HUES64 (cell line): ENCODE results near the gene PPTC7.
"Not testable (repeated sequence)": the region's sequence is repeated elsewhere in the genome, so short reads cannot be mapped to it uniquely, and the experiment has no call there.

ENCODE experiments used
- H3K27ac ChIP-seq: 2 replicates; pipeline ENCODE4 v1.7.0; 2013; ENCODE audit warnings: low read depth, low read length, inconsistent platforms
- H3K27me3 ChIP-seq: 2 replicates; pipeline ENCODE4 v1.6.1; 2013; ENCODE audit warnings: mild to moderate bottlenecking, low read length; ENCODE audit not compliant: insufficient read depth
- H3K36me3 ChIP-seq: 2 replicates; pipeline ENCODE4 v1.6.1; 2013; ENCODE audit warnings: mild to moderate bottlenecking, low read length; ENCODE audit not compliant: insufficient read depth
- H3K4me1 ChIP-seq: 2 replicates; pipeline ENCODE4 v1.6.1; 2013; ENCODE audit warnings: mild to moderate bottlenecking, low read length, moderate library complexity; ENCODE audit not compliant: insufficient read depth
- H3K4me3 ChIP-seq: 2 replicates; pipeline ENCODE4 v1.5.1; 2013; ENCODE audit warnings: mild to moderate bottlenecking, low read length, moderate library complexity
- H3K9ac ChIP-seq: 2 replicates; pipeline ENCODE4 v1.6.1; 2013; ENCODE audit warnings: mild to moderate bottlenecking, low read depth, low read length
- H3K9me3 ChIP-seq: 2 replicates; pipeline ENCODE4 v1.6.1; 2013; ENCODE audit warnings: low read depth, low read length; ENCODE audit not compliant: insufficient read depth
- WGBS: fragments of 150-250, 120-280 bp; methylation state at CpG from one replicate; pipeline ENCODE4 v1.1.7; 2013; ENCODE audit warnings: missing lambda C conversion rate; 5-methylcytosine and 5-hydroxymethylcytosine counted together

The PPTC7 gene

DNA sequence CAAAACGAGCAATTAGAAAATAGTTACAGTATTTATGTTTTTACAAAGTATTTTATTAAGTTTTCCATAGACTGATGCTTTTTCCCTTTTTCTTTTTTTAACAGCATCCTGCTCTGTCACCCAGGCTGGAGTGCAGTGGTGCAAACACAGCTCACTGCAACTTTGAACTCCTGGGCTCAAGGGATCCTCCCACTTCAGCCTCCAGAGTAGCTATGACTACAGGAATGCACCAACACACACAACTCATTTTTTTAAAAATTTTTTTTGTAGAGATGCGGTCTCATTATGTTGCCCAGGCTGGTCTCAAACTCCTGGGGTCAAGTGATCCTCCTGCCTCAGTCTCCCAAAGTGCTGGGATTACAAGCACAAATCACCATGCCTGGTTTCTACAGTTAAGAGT, 24.2 kb downstream of the PPTC7 start:
- not testable (repeated sequence) for H3K4me3 ChIP-seq, H3K27ac ChIP-seq, H3K27me3 ChIP-seq, H3K9ac ChIP-seq, H3K4me1 ChIP-seq, H3K36me3 ChIP-seq, H3K9me3 ChIP-seq
- WGBS, result 98% methylated on average over 2 of the region's 2 CpGs

GRCh38 chr12:110557300-110557699, 25.8 kb downstream of the PPTC7 start:
- no peak overlapping the region for H3K27ac ChIP-seq
- H3K36me3 ChIP-seq, result no peaks in the 10 kb centered on the region
- 98% methylated on average over 2 of the region's 3 CpGs for WGBS
- H3K27me3 ChIP-seq, result no peaks in the 10 kb centered on the region
- no peak overlapping the region for H3K9ac ChIP-seq
- H3K9me3 ChIP-seq, result no peaks in the 10 kb centered on the region
- no peak overlapping the region for H3K4me3 ChIP-seq
- no peaks in the 10 kb centered on the region for H3K4me1 ChIP-seq

DNA sequence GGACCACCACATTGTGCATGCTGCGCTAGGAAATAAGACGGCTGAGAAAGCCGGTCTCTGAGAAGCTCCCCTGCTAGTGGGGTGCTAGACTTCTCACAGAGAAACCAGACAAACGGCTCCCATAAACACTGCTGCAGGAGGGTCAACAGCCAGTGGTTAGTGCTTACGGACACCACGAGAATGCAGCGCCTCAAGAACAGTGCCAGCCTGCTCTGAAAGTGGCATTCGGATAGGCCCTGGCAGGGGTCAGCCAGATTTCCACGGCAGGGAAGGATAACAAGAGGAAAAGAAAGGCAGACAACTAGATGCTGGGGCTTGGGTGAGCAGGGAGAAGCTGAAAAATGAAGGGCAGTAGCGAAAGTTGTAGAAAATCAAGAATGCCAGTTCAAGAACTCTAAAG, 26.4 kb downstream of the PPTC7 start:
- peaks cover under 1% of the 10 kb centered on the region; the same call in 1 of the 2 replicates for H3K36me3 ChIP-seq
- no peak overlapping the region for H3K27ac ChIP-seq
- no peak overlapping the region for H3K9ac ChIP-seq
- WGBS, result 92% methylated on average over 10 of the region's 10 CpGs
- H3K4me1 ChIP-seq, result no peaks in the 10 kb centered on the region
- H3K9me3 ChIP-seq, result no peaks in the 10 kb centered on the region
- H3K4me3 ChIP-seq, result no peak overlapping the region
- H3K27me3 ChIP-seq, result no peaks in the 10 kb centered on the region

GRCh38 chr12:110555577-110556406, 27.3 kb downstream of the PPTC7 start:
- H3K36me3 ChIP-seq, result peaks cover 7% of the 10 kb centered on the region
- no peaks in the 10 kb centered on the region for H3K4me1 ChIP-seq
- WGBS, result 87% methylated on average over 8 of the region's 8 CpGs
- no peak overlapping the region for H3K27ac ChIP-seq
- H3K9ac ChIP-seq, result no peak overlapping the region
- H3K27me3 ChIP-seq, result no peaks in the 10 kb centered on the region
- no peaks in the 10 kb centered on the region for H3K9me3 ChIP-seq
- no peak overlapping the region for H3K4me3 ChIP-seq

- Histone ChIP-seq H3K36me3 (peaks cover 12% of the 10 kb centered on the region), H3K27ac (no peak overlapping the region), H3K9me3 (no peaks in the 10 kb centered on the region), H3K9ac (no peak overlapping the region), H3K4me1 (no peaks in the 10 kb centered on the region), H3K27me3 (no peaks in the 10 kb centered on the region), H3K4me3 (no peak overlapping the region)
- 96% methylated on average over 2 of the region's 3 CpGs for WGBS
Measured at GRCh38 chr12:110554184-110554583, 28.9 kb downstream of the PPTC7 start.

GRCh38 chr12:110550981-110551380, 32.1 kb downstream of the PPTC7 start:
- H3K27me3 ChIP-seq, result no peaks in the 10 kb centered on the region
- no peak overlapping the region for H3K27ac ChIP-seq
- H3K9me3 ChIP-seq, result no peaks in the 10 kb centered on the region
- H3K9ac ChIP-seq, result no peak overlapping the region
- WGBS, result 97% methylated on average over 4 of the region's 4 CpGs
- H3K36me3 ChIP-seq, result peaks cover 21% of the 10 kb centered on the region
- no peaks in the 10 kb centered on the region for H3K4me1 ChIP-seq
- no peak overlapping the region for H3K4me3 ChIP-seq

DNA sequence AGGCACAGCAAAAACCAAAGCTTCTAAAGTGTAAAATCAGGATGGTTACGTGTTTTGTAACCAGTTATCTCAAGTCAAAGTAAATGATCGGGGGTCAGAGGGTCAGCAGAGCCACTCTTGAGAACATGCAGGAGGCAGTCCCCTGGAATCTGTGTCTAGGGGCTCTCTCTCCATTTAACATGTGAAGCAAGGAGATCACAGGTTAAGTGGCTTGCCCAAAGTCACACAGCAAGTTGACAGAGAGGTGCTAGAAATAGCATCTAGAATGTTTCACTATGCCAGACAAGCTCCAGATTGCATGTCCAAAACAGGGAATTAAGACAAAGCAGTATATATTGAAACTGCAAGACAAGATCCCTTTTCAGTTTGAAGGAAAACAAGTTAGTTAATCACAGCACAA, 33.4 kb downstream of the PPTC7 start:
- no peak overlapping the region for H3K27ac ChIP-seq
- no peak overlapping the region for H3K9ac ChIP-seq
- peaks cover 28% of the 10 kb centered on the region for H3K36me3 ChIP-seq
- H3K4me3 ChIP-seq, result no peak overlapping the region
- H3K9me3 ChIP-seq, result no peaks in the 10 kb centered on the region
- H3K27me3 ChIP-seq, result no peaks in the 10 kb centered on the region
- H3K4me1 ChIP-seq, result no peaks in the 10 kb centered on the region
- 91% methylated on average over 2 of the region's 2 CpGs for WGBS

GRCh38 chr12:110548678-110549077, 34.4 kb downstream of the PPTC7 start:
- H3K27ac ChIP-seq, result no peak overlapping the region
- peaks cover 28% of the 10 kb centered on the region for H3K36me3 ChIP-seq

GRCh38 chr12:110547090-110547489, 36.0 kb downstream of the PPTC7 start:
- Histone ChIP-seq H3K4me1 (no peaks in the 10 kb centered on the region), H3K9me3 (no peaks in the 10 kb centered on the region), H3K9ac (no peak overlapping the region), H3K36me3 (peaks cover 38% of the 10 kb centered on the region), H3K27me3 (no peaks in the 10 kb centered on the region), H3K27ac (no peak overlapping the region), H3K4me3 (no peak overlapping the region)
- WGBS, result 93% methylated on average over 1 of the region's 2 CpGs

More at GRCh38 chr12:110548678-110549077, 34.4 kb downstream of the PPTC7 start:
- H3K9me3 ChIP-seq, result no peaks in the 10 kb centered on the region
- WGBS, result 94% methylated on average over 7 of the region's 7 CpGs
- H3K27me3 ChIP-seq, result no peaks in the 10 kb centered on the region
- no peak overlapping the region for H3K4me3 ChIP-seq
- H3K9ac ChIP-seq, result no peak overlapping the region; the same call in 1 of the 2 replicates
- H3K4me1 ChIP-seq, result no peaks in the 10 kb centered on the region

- no peaks in the 10 kb centered on the region for H3K27me3 ChIP-seq
- H3K4me1 ChIP-seq, result no peaks in the 10 kb centered on the region
- no peak overlapping the region for H3K9ac ChIP-seq
- no peak overlapping the region for H3K4me3 ChIP-seq
- H3K36me3 ChIP-seq, result peaks cover 37% of the 10 kb centered on the region
- H3K27ac ChIP-seq, result no peak overlapping the region
- WGBS, result 97% methylated on average over 3 of the region's 3 CpGs
- no peaks in the 10 kb centered on the region for H3K9me3 ChIP-seq
Measured at GRCh38 chr12:110546339-110546738, 36.8 kb downstream of the PPTC7 start.

GRCh38 chr12:110545812-110546211, 37.3 kb downstream of the PPTC7 start:
- H3K9me3 ChIP-seq, result no peaks in the 10 kb centered on the region
- no peak overlapping the region for H3K4me3 ChIP-seq
- H3K36me3 ChIP-seq, result peaks cover 33% of the 10 kb centered on the region
- no peaks in the 10 kb centered on the region for H3K4me1 ChIP-seq
- WGBS, result 90% methylated on average over 10 of the region's 10 CpGs
- H3K27me3 ChIP-seq, result no peaks in the 10 kb centered on the region
- no peak overlapping the region for H3K27ac ChIP-seq
- H3K9ac ChIP-seq, result no peak overlapping the region

DNA sequence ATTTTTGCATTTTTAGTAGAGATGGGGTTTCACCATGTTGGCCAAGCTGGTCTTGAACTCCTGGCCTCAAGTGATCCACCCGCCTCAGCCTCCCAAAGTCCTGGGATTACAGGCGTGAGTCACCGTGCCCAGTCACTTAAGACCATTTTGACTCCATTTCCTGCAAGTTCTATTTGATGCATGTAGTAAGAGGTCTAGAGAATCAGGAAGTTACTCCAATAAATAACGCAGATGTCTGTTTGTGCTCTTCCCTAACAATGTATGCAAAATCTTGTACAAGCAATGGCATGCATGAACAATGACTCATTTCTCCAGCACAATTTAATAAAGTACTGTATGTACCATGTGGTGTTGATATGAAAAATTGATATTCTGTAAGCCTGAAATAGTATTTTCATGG, 37.9 kb downstream of the PPTC7 start:
- H3K36me3 ChIP-seq, result peaks cover 28% of the 10 kb centered on the region
- H3K4me1 ChIP-seq, H3K27ac ChIP-seq, H3K9me3 ChIP-seq, H3K9ac ChIP-seq, H3K4me3 ChIP-seq, H3K27me3 ChIP-seq: not testable (repeated sequence)
- 95% methylated on average over 4 of the region's 4 CpGs for WGBS
